HEK293 (cell line): Measurements from ENCODE around the gene LNP1.

Experiments
- BCL11A ChIP-seq: fragments of 450-650 bp; formaldehyde crosslinking; IDR thresholded peaks from 2 replicates; pipeline ENCODE4 v1.5.1; 2016; ENCODE audit warnings: low read depth, missing biosample characterization, missing genetic modification characterization
- EGR2 ChIP-seq: fragments of 450-650 bp; formaldehyde crosslinking; IDR thresholded peaks from 2 replicates; pipeline ENCODE4 v1.5.1; 2016; ENCODE audit warnings: low read depth, missing biosample characterization, missing genetic modification characterization
- GFI1B ChIP-seq: fragments of 450-650 bp; formaldehyde crosslinking; IDR thresholded peaks from 2 replicates; pipeline ENCODE4 v1.5.1; 2016; ENCODE audit warnings: missing biosample characterization, missing genetic modification characterization
- KLF16 ChIP-seq: fragments of 450-650 bp; formaldehyde crosslinking; IDR thresholded peaks from 2 replicates; pipeline ENCODE4 v1.5.1; 2017; ENCODE audit warnings: missing biosample characterization, missing genetic modification characterization
- TCF7L2 ChIP-seq: IDR thresholded peaks from 2 replicates; pipeline ENCODE4 v1.6.1; 2011; ENCODE audit warnings: low read depth, mild to moderate bottlenecking, inconsistent platforms, low read length, moderate library complexity, borderline replicate concordance
- WT1 ChIP-seq: fragments of 450-650 bp; formaldehyde crosslinking; IDR thresholded peaks from 2 replicates; pipeline ENCODE4 v1.5.1; 2016; ENCODE audit warnings: missing biosample characterization, missing genetic modification characterization
- YY1 ChIP-seq: fragments of 450-650 bp; formaldehyde crosslinking; IDR thresholded peaks from 2 replicates; pipeline ENCODE4 v1.5.1; 2018; ENCODE audit warnings: missing biosample characterization, missing genetic modification characterization
- ZFP3 ChIP-seq: fragments of 450-650 bp; formaldehyde crosslinking; IDR thresholded peaks from 2 replicates; pipeline ENCODE4 v1.5.1; 2016; ENCODE audit warnings: low read depth, missing biosample characterization, missing genetic modification characterization
- ZFP37 ChIP-seq: fragments of 450-650 bp; formaldehyde crosslinking; IDR thresholded peaks from 2 replicates; pipeline ENCODE4 v1.5.1; 2016; ENCODE audit warnings: missing biosample characterization, missing genetic modification characterization
- ZNF10 ChIP-seq: fragments of 450-650 bp; formaldehyde crosslinking; IDR thresholded peaks from 2 replicates; pipeline ENCODE4 v1.5.1; 2017; ENCODE audit warnings: missing biosample characterization, missing genetic modification characterization
- ZNF121 ChIP-seq: fragments of 450-650 bp; formaldehyde crosslinking; IDR thresholded peaks from 2 replicates; pipeline ENCODE4 v1.5.1; 2016; ENCODE audit warnings: missing biosample characterization, missing genetic modification characterization
- ZNF169 ChIP-seq: fragments of 450-650 bp; formaldehyde crosslinking; IDR thresholded peaks from 2 replicates; pipeline ENCODE4 v1.5.1; 2016; ENCODE audit warnings: missing biosample characterization, missing genetic modification characterization
- ZNF239 ChIP-seq: fragments of 450-650 bp; formaldehyde crosslinking; IDR thresholded peaks from 2 replicates; pipeline ENCODE4 v1.5.1; 2016; ENCODE audit warnings: missing biosample characterization, missing genetic modification characterization
- ZNF335 ChIP-seq: fragments of 450-650 bp; formaldehyde crosslinking; conservative IDR thresholded peaks from 2 replicates; pipeline ENCODE4 v1.5.1; 2016; ENCODE audit warnings: missing biosample characterization, missing genetic modification characterization
- ZNF426 ChIP-seq: fragments of 450-650 bp; formaldehyde crosslinking; IDR thresholded peaks from 2 replicates; pipeline ENCODE4 v1.5.1; 2017; ENCODE audit warnings: missing biosample characterization, missing genetic modification characterization, mild to moderate bottlenecking, inconsistent platforms, moderate library complexity
- ZNF521 ChIP-seq: fragments of 450-650 bp; formaldehyde crosslinking; IDR thresholded peaks from 2 replicates; pipeline ENCODE4 v1.5.1; 2017; ENCODE audit warnings: missing biosample characterization, mild to moderate bottlenecking, missing genetic modification characterization
- ZNF529 ChIP-seq: fragments of 450-650 bp; formaldehyde crosslinking; IDR thresholded peaks from 2 replicates; pipeline ENCODE4 v1.5.1; 2017; ENCODE audit warnings: missing genetic modification characterization, missing biosample characterization; ENCODE audit not compliant: insufficient replicate concordance
- ZNF629 ChIP-seq: fragments of 450-650 bp; formaldehyde crosslinking; IDR thresholded peaks from 2 replicates; pipeline ENCODE4 v1.5.1; 2017; ENCODE audit warnings: missing biosample characterization, missing genetic modification characterization
- ZNF660 ChIP-seq: fragments of 450-650 bp; IDR thresholded peaks from 2 replicates; pipeline ENCODE4 v1.5.1; 2018; ENCODE audit warnings: missing biosample characterization, mild to moderate bottlenecking, missing genetic modification characterization
- ZNF664 ChIP-seq: fragments of 450-650 bp; formaldehyde crosslinking; IDR thresholded peaks from 2 replicates; pipeline ENCODE4 v1.5.1; 2016; ENCODE audit warnings: missing biosample characterization, missing genetic modification characterization
- ZNF830 ChIP-seq: fragments of 450-650 bp; IDR thresholded peaks from 2 replicates; pipeline ENCODE4 v1.5.0; 2018; ENCODE audit warnings: missing biosample characterization, missing genetic modification characterization, low read depth, mild to moderate bottlenecking, moderate library complexity
- ZNF837 ChIP-seq: fragments of 450-650 bp; formaldehyde crosslinking; IDR thresholded peaks from 2 replicates; pipeline ENCODE4 v1.5.1; 2016; ENCODE audit warnings: missing biosample characterization, missing genetic modification characterization
- TF ChIP-seq, protein P1 (sequence below): fragments of 450-650 bp; formaldehyde crosslinking; IDR thresholded peaks from 2 replicates; pipeline ENCODE4 v1.5.1; 2016; ENCODE audit warnings: missing biosample characterization, missing genetic modification characterization, borderline replicate concordance
- TF ChIP-seq, protein P2 (sequence below): fragments of 450-650 bp; formaldehyde crosslinking; IDR thresholded peaks from 2 replicates; pipeline ENCODE4 v1.5.1; 2016; ENCODE audit warnings: missing biosample characterization, missing genetic modification characterization
- TF ChIP-seq, protein P3 (sequence below): fragments of 450-650 bp; IDR thresholded peaks from 2 replicates; pipeline ENCODE4 v1.5.1; 2018; ENCODE audit warnings: missing biosample characterization, mild to moderate bottlenecking, missing genetic modification characterization
- TF ChIP-seq, protein P4 (sequence below): fragments of 450-650 bp; formaldehyde crosslinking; IDR thresholded peaks from 2 replicates; pipeline ENCODE4 v1.5.1; 2016; ENCODE audit warnings: missing biosample characterization, missing genetic modification characterization
- TF ChIP-seq, protein P5 (sequence below): fragments of 450-650 bp; formaldehyde crosslinking; IDR thresholded peaks from 2 replicates; pipeline ENCODE4 v1.5.1; 2016; ENCODE audit warnings: missing biosample characterization, missing genetic modification characterization

The LNP1 gene

DNA sequence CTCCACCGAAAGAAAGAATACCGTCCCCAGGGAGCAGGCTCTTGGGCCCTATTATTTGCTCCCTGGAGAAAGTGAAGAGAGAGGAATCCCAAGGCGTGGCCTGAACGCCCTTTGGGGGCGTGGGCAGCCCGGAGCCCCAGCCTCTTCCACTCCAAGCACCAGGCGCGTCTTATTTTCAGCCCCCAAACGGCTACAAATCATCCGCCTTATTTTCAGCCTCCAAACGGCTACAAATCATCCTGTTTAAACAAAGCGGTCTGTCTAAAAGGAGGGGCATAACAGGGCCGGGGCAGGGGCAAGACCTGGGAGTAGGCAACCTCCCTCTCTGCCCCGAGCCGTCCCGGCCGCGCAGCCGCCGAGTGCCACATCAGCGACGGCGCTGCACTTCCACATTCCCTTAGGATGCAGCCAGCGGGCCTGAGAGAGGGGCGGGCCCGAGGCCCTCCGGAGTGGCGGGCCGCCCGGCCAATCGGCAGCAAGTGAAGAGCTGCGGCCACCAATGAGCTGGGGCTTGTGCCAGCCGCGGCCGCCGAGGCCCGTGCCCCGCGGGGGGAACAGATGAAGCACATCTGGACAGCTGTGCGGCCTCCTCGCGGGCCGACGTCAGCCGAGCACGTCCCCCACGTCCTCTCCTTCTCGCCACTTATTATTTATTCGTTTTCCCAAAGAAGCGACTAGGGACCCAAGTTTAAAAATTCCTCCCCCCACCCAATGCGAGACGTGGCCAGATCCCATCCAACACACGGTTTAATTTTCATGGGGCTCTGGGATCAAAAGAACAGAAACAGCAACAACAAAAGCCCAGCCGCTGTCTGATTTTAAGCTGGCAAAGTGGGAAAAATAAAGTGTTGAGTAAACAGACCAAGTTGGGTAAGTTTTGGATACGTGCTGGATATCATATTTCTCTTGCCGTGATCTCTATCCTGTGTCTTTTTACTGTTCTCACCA is 91.0 kb downstream of the LNP1 start, which contains the start of gene TMEM45A (continued):
- TF ChIP-seq GFI1B (tag by site-specific recombination) (no peak), ZNF239 (tag by site-specific recombination) (no peak), EGR2 (no peak), KLF16 (no peak), ZNF169 (tag by site-specific recombination) (no peak), ZFP37 (no peak), BCL11A (tag by site-specific recombination) (no peak), ZNF660 (no peak), WT1 (tag by site-specific recombination) (0 out of 2 replicates have a peak, but pooled peaks have one; percentile 35), TCF7L2 (no peak), ZNF830 (tag by site-specific recombination) (no peak), ZNF529 (tag by site-specific recombination) (no peak), ZNF335 (tag by site-specific recombination) (peak; percentile 82), YY1 (tag by site-specific recombination) (no peak), ZNF837 (tag by site-specific recombination) (no peak), ZNF426 (tag by site-specific recombination) (no peak), ZFP3 (tag by site-specific recombination) (no peak), ZNF664 (tag by site-specific recombination) (no peak), ZNF521 (tag by site-specific recombination) (no peak), ZNF629 (tag by site-specific recombination) (no peak; the same call in 1 of the 2 replicates), ZNF10 (no peak), ZNF121 (tag by site-specific recombination) (no peak)
- TF ChIP-seq, protein P1, sequence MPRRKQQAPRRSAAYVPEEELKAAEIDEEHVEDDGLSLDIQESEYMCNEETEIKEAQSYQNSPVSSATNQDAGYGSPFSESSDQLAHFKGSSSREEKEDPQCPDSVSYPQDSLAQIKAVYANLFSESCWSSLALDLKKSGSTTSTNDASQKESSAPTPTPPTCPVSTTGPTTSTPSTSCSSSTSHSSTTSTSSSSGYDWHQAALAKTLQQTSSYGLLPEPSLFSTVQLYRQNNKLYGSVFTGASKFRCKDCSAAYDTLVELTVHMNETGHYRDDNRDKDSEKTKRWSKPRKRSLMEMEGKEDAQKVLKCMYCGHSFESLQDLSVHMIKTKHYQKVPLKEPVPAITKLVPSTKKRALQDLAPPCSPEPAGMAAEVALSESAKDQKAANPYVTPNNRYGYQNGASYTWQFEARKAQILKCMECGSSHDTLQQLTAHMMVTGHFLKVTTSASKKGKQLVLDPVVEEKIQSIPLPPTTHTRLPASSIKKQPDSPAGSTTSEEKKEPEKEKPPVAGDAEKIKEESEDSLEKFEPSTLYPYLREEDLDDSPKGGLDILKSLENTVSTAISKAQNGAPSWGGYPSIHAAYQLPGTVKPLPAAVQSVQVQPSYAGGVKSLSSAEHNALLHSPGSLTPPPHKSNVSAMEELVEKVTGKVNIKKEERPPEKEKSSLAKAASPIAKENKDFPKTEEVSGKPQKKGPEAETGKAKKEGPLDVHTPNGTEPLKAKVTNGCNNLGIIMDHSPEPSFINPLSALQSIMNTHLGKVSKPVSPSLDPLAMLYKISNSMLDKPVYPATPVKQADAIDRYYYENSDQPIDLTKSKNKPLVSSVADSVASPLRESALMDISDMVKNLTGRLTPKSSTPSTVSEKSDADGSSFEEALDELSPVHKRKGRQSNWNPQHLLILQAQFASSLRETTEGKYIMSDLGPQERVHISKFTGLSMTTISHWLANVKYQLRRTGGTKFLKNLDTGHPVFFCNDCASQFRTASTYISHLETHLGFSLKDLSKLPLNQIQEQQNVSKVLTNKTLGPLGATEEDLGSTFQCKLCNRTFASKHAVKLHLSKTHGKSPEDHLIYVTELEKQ (tag by site-specific recombination), result no peak
- TF ChIP-seq, protein P2, sequence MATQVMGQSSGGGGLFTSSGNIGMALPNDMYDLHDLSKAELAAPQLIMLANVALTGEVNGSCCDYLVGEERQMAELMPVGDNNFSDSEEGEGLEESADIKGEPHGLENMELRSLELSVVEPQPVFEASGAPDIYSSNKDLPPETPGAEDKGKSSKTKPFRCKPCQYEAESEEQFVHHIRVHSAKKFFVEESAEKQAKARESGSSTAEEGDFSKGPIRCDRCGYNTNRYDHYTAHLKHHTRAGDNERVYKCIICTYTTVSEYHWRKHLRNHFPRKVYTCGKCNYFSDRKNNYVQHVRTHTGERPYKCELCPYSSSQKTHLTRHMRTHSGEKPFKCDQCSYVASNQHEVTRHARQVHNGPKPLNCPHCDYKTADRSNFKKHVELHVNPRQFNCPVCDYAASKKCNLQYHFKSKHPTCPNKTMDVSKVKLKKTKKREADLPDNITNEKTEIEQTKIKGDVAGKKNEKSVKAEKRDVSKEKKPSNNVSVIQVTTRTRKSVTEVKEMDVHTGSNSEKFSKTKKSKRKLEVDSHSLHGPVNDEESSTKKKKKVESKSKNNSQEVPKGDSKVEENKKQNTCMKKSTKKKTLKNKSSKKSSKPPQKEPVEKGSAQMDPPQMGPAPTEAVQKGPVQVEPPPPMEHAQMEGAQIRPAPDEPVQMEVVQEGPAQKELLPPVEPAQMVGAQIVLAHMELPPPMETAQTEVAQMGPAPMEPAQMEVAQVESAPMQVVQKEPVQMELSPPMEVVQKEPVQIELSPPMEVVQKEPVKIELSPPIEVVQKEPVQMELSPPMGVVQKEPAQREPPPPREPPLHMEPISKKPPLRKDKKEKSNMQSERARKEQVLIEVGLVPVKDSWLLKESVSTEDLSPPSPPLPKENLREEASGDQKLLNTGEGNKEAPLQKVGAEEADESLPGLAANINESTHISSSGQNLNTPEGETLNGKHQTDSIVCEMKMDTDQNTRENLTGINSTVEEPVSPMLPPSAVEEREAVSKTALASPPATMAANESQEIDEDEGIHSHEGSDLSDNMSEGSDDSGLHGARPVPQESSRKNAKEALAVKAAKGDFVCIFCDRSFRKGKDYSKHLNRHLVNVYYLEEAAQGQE (tag by site-specific recombination), result no peak
- TF ChIP-seq, protein P3, sequence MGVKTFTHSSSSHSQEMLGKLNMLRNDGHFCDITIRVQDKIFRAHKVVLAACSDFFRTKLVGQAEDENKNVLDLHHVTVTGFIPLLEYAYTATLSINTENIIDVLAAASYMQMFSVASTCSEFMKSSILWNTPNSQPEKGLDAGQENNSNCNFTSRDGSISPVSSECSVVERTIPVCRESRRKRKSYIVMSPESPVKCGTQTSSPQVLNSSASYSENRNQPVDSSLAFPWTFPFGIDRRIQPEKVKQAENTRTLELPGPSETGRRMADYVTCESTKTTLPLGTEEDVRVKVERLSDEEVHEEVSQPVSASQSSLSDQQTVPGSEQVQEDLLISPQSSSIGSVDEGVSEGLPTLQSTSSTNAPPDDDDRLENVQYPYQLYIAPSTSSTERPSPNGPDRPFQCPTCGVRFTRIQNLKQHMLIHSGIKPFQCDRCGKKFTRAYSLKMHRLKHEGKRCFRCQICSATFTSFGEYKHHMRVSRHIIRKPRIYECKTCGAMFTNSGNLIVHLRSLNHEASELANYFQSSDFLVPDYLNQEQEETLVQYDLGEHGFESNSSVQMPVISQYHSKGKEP (tag by site-specific recombination), result peak; percentile 29; the same call in 1 of the 2 replicates
- TF ChIP-seq, protein P4, sequence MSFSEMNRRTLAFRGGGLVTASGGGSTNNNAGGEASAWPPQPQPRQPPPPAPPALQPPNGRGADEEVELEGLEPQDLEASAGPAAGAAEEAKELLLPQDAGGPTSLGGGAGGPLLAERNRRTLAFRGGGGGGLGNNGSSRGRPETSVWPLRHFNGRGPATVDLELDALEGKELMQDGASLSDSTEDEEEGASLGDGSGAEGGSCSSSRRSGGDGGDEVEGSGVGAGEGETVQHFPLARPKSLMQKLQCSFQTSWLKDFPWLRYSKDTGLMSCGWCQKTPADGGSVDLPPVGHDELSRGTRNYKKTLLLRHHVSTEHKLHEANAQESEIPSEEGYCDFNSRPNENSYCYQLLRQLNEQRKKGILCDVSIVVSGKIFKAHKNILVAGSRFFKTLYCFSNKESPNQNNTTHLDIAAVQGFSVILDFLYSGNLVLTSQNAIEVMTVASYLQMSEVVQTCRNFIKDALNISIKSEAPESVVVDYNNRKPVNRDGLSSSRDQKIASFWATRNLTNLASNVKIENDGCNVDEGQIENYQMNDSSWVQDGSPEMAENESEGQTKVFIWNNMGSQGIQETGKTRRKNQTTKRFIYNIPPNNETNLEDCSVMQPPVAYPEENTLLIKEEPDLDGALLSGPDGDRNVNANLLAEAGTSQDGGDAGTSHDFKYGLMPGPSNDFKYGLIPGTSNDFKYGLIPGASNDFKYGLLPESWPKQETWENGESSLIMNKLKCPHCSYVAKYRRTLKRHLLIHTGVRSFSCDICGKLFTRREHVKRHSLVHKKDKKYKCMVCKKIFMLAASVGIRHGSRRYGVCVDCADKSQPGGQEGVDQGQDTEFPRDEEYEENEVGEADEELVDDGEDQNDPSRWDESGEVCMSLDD (tag by site-specific recombination), result no peak
- TF ChIP-seq, protein P5, sequence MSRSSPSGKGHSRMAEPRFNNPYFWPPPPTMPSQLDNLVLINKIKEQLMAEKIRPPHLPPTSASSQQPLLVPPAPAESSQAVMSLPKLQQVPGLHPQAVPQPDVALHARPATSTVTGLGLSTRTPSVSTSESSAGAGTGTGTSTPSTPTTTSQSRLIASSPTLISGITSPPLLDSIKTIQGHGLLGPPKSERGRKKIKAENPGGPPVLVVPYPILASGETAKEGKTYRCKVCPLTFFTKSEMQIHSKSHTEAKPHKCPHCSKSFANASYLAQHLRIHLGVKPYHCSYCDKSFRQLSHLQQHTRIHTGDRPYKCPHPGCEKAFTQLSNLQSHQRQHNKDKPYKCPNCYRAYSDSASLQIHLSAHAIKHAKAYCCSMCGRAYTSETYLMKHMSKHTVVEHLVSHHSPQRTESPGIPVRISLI (tag by site-specific recombination), result no peak
